ENCODE data around the gene TMEM115.
"Not testable (repeated sequence)": the region's sequence is repeated elsewhere in the genome, so short reads cannot be mapped to it uniquely, and the experiment has no call there.

The TMEM115 gene

DNA sequence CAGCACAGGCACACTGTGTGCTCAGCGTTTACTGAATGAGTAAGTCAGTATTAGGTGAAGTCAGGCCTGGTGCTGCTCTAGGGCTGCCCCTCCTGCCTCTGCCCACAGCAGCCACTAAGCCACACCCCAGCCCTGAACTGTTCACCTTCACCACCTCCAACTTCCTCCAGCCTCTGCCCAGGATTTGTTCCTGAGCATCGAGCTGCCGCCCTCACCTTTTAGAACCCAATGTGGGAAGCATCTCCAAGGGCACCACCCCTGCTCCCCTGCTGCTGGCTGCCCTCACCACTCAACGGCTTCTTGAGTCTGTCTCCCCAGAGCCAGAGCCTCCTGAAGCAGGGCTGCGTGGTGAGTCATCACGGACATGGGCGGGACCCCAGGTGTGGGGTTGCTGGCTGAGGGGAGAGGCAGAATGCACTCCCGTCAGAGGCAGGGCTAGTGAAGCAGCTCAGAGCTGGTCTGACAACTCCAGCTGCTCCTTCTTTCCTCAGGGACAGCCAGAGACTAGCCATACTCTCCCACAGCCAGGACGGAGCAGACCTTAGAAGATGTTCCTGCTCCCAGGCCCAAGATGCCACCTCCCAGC is 42.6 kb downstream of the TMEM115 start:
- DNase-seq, result no peak

- no peak for DNase-seq
Measured at GRCh38 chr3:50314816-50315215, 44.5 kb downstream of the TMEM115 start.

- DNase-seq, result no peak
Measured at GRCh38 chr3:50314342-50314741, 45.0 kb downstream of the TMEM115 start.

GRCh38 chr3:50312041-50312440 is 47.3 kb downstream of the TMEM115 start:
- DNase-seq, result not testable (repeated sequence)
